GDM1 (cell line): ENCODE results near the gene KCNH8.
A peak's percentile ranks its signal among the peaks of the same experiment; 100 is the strongest.
"Not testable (repeated sequence)": the region's sequence is repeated elsewhere in the genome, so short reads cannot be mapped to it uniquely, and the experiment has no call there.

ENCODE experiments used
- DNase-seq: peaks from one replicate; lab custom pipeline; 2025; lab: John Stamatoyannopoulos, UW

KCNH8 gene

DNA sequence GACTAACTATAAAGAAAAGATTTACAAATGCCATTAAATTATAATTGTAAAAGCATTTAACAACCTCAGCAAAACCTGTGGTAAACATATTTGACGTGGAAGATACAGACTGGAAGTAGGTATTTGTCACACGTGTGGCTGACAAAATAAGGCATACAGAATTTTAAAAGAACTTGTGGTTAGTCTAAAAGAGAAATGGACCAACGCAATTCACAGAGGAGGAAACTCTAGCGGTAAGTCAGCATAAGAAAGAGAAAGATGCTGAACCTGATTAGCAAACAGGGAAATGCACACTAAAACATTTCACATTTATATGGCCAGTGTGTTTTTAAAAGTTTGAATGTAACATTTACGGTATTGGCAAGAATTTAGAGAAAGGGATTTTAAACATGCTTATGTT is 35.3 kb downstream of the KCNH8 start:
- peak; percentile 29 for DNase-seq

DNA sequence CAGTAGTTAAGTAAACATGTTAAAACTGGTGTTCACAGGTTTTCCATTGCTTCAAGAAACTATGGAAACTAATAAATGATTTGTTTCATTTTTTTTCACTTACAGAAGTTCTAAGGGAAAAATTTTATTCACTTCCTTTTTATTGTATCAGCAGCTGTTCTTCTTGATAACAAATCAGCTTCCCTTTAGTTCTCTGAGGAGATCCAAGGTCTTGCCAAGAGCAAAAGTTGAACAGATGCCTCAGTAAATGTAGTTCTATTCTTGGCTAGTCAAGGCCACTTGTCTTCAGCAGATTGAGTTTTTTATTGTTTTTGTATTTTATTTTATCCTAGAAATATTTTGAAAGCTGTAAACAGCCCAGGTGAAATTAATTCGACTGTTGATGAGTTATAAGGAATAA is 41.8 kb downstream of the KCNH8 start:
- peak; percentile 14 for DNase-seq

DNA sequence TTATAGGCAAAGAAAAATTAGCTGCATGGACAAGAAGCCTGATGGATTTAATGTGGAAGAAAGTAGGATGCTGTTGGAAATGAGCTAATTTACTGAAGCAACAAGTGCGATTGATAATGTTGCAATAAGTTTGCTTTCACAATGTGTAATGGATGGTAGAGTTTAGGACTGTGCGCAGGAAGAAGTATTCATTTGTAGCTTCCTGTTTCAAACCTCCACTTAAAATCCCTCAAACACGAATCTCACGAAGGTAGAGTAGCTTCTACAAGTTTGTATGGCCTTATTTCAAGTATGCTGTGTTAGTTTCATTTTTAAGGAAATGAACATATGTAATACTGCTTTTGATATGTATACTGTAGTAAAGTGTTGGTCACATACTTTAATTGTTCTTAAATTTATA is 42.3 kb downstream of the KCNH8 start:
- DNase-seq: no peak

DNA sequence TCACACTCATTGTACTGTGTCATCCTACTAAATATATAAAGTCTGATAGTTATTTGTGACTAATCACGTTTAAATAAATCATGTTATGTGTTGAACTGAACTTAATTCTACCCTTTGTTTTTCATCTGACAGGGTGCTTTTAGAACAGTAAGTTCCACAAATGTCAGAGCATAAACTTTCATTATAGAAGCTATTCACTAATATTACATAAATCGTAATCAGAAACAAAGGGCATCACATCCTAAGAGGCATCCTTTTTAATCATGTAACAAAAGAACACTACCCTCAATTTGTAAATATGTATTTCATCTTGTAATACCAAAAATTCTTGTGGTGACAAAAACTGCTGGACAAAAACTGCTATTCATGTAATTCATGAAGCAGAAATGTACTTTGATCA is 50.8 kb downstream of the KCNH8 start:
- DNase-seq: no peak

DNA sequence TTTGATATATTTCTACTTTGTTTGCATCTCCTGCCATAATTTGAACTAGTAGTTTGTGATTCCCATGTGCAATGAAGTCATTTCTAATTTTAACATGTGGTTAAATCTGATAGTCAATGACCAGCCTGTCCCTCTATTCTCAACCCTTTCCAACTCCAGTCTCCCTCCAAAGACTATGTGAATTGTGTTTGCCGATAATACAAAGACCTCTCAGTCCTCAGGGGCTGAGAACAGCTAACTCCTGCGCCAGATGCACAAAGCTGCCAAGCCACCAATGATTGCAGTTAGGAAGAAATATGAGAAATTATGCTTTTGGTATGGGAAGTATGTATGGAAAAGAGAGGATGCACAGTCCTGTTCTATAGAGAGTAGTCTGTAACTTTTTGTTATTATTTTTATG is 54.0 kb downstream of the KCNH8 start:
- DNase-seq: no peak

DNA sequence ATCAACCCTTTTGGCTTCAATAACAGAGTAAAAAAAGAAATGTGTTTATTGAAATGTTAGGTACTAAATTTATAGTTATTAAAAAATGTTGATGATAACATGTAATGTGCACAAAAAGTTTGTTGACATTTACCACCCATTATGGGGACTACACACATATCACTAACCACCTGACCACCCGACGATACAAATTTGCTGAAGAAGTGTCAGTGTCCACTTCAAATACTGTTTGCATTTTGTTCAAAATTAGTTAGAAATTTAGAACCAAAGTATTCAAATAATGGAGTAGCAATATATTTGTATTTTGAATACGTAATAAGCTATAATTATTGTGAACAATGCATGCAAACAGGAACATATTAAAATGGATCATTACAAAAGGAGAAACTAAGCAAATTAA is 54.4 kb downstream of the KCNH8 start:
- no peak for DNase-seq

DNA sequence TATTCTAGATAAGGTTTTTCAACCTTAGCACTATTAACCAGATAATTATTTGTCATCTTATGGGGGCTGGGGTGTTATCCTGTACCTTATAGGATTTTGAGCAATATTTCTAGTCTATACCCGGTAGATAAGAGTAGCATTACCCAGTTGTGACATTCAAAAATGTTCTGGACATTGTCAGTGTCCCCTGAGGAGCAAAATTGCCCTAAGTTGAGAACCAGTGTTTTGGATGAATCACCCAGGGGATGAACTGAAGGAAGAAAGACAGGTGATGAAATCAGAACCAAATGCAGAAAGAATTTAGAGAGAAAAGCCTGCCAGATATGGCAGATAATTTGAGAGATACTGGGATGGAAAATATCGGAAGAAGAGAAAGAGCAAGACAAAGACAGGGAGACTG is 58.2 kb downstream of the KCNH8 start:
- DNase-seq: no peak

DNA sequence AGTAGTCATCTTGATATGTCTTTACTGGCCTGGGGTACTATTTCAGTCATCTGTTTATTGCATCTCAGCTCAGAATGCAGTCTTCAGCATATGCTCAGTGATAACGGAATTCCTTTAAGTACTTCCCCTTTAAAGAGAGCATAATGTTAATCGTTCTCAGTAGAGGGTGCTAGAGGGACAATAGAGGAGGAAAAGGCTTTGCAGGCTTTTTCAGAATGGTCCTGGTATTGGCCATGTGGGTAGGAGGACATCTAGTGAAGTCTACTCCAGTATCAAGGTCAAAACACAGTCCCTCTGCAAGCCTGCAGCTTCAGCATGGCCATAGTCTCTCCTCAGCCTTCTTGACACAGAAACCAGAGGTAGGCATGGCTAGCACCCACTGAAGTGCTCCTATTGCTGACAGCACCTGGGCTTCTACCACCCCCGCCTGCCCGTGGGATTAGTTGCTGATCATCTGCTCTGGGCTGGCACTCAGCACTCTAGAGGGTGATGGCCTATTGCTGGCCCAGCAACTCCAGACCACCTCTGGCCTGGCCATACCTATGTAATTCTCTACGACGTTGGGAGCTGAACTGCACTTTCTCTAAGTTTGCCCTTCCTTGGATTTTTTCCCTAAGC is 65.4 kb downstream of the KCNH8 start:
- peak; percentile 66 for DNase-seq

DNA sequence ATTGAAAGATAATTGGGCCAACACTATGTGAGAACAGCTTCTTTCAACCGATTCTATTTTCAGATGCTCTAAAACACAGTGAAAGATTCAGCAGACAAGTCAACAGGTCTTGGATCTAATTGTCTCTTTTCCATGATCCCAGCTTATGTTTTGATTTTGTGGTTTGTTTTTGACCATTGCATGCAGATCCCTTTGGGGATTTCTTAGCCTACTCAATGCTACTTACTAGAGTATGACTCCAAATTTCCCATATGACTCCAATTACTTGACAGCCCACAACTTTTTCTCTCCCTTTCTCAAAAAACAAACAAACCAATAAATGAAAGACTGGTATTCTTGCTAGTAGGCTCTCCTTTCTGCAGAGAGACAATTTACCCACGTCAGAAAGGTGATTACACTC is 67.1 kb downstream of the KCNH8 start:
- no peak for DNase-seq

DNA sequence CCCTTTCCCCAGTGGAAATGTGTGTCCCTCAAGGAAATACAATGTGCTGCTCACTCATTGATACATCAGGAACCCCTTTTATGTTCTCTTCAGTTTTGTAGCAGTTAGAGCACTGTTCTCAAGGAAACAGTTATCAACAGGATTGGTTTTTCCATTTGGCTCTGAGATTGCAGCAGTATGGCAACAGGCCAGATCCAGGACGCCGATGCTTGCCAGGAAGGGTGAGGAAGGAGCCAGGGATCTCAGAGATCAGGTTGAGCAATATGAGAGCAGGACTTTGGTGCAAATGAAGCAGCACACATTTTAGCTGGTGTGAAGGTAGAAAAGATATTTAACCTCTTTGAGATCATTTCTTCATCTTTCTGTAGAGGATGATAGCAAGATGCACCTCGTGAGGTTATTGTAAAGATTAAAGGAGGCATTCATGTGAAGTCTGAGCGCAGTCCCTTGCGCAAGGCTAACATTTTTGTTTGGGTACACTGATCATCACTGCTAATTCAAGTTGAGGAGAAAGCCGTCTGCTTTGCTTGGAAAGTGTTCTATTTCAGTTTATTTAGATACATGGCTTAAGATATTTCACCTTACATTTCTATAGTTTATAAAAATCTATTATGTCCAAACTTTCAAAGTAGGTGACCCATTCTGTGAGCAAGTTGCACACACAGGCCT is 68.5 kb downstream of the KCNH8 start:
- DNase-seq: no peak

DNA sequence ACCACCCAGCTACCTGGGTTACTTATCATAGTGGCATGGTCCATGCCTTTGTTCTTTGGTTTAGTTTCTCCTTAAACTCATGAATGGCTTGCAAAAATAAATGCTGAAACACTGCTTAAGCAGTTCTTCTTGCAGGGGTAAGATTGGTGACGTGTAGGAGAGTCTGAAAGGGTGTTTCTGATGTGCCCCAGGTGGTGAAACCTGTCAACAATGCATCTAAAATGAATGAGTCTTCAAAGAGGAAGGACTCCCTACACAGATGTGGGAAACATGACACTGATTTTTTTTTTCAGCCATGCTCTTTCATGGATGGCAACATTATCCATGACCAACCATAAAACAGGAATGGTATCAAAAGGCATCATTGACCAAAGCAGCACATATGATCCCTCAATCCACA is 72.0 kb downstream of the KCNH8 start:
- no peak for DNase-seq

DNA sequence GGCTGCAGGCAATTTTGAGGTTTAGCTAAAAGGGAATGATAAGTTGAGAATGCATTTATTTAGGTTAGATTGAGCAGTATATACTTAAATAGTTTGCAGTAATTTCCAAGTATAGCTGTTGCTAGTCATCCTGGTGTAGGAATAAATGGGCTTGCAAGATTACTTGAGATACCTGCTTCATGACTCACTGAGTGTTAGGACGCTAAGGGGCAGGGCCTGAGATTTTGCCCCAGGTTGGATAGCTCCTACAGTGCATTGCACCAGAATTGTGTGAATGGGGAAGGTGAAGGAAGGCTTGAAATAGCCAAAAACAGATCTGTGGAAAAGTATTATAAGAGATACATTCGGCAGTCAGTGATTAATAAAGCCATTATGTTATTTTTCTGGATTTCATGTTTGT is 72.8 kb downstream of the KCNH8 start:
- DNase-seq: no peak

DNA sequence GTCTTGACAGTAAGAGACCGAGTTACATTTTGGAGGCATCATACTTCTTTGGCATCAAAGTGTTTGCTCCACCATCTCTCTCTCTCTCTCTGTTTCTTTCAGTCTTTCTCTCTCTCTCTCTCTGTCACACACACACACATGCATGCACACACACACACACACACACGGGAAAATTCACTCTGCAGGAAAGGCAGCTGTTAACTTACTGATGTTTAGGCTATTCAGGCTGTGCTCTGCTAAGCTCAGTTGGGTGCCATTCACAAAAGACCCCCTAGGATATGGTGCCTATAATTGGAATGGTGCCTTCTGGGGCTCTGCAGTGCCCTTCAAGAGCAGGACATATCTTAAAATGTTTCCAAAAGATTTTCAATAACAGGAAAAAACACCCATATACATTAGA is 78.2 kb downstream of the KCNH8 start:
- no peak for DNase-seq

DNA sequence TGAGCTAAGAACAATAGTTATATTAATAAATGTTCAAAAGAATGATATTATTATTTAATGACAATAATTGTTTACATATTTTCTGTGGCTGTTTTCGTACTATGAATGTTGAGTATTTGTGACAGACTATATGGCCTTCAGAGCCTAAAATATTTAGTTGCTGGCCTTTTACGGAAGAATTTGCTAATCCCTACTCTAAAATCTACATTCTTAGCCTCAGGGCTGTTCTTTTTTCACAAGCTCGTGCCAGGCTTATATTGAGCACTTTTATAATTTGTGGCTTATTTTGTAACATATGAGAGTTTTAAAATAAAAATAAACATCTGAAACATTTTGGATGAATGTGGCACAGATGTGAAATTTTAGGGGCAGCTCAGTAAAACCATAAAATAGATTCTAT is 79.9 kb downstream of the KCNH8 start:
- no peak for DNase-seq

DNA sequence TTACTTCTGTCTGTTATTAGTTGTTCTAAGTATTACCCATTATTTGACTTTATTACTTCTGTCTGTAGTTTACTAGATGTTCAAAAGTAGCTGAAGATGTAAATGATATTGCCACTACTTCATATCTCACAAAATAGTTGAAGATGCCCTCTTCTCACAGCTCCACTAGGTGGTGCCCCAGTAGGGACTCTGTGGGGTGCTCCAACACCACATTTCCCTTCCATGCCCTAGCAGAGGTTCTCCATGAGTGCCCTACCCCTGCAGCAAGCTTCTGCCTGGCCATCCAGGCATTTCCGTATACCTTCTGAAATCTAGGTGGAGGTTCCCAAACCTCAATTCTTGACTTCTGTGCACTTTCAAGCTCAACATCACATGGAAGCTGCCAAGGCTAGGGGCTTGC is 80.8 kb downstream of the KCNH8 start:
- DNase-seq: no peak

DNA sequence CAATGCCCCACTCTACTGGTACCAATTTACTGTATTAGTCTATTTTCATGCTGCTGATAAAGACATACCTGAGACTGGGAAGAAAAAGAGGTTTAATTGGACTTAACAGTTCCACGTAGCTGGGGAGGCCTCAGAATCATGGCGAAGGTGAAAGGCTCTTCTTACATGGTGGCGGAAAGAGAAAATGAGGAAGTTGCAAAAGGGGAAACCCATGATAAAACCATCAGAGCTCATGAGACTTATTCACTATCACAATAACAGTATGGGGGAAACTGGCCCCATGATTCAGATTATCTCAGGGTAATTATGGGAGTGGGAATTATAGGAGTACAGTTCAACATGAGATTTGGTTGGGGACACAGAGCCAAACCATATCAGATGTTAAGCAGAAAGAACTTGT is 81.6 kb downstream of the KCNH8 start:
- peak; percentile 2 for DNase-seq

DNA sequence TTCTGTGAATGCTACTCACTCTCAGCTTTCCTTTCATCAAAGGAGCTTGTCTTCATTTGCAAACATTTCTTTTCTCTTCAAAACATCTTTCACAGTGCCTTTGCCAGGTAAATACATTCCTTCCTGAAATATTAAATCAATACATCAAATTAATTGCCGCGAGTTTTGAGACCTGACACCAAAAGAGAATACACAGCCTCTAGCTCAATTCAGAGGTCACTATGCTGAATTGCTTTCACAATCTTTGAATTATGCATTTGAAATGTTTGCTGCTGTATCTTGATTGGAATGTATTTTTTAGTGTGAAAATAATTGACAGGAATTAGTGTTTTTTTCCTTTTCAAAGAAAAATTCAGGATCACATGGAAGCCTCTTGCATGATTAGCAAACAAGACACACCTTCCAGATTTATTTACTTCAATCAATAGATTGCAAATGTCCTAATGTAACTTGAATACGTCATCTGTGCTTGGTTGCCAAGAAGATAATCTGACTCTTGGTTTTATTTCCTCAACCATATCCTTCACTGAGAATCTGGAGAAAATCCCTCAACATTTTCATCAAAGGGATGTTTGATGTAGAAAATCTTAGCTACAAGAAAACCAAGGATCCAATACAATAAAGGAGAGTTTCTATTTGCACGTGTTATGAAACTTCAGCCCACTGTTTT is 83.6 kb downstream of the KCNH8 start:
- DNase-seq: no peak

DNA sequence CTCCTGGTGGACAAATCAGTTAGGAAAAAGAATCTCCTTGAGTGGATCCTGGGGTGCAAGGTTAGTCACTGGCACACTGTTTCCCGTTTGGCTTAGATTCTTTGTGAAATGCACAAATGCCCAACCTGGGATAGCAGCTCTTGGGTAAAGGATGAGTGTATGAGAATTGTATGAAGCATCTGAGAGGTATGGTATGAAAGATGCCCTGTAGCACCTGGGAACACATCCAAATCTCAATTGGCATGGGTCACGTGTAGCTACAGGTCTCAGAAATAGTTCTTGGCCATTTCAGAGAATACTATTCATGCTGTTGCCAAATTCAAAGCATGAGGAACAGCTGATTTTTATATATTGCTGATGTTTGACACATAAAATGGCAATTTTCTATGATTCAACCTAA is 84.3 kb downstream of the KCNH8 start:
- DNase-seq: no peak

DNA sequence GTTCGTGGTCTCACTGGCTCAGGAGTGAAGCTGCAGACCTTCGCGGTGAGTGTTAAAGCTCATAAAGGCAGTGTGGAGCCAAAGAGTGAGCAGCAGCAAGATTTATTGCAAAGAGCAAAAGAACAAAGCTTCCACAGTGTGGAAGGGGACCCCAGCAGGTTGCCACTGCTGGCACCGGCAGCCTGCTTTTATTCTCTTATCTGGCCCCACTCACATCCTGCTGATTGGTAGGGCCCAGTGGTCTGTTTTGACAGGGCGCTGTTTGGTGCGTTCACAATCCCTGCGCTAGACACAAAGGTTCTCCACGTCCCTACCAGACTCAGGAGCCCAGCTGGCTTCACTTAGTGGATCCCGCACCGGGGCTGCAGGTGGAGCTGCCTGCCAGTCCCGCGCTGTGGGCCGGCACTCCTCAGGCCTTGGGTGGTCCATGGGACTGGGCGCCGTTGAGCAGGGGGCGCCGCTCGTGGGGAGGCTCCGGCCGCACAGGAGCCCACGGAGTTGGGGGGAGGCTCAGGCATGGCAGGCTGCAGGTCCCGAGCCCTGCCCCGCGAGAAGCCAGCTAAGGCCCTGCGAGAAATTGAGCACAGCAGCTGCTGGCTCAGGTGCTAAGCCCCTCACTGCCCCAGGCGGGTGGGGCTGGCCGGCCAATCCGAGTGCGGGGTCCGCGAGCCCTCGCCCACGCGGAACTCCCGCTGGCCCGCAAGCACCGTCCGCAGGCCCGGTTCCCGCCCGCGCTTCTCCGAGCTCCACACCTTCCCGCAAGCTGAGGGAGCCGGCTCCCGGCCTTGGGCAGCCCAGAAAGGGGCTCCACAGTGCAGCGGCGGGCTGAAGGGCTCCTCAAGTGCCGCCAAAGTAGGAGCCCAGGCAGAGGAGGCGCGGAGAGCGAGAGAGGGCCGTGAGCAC is 85.8 kb downstream of the KCNH8 start:
- DNase-seq: not testable (repeated sequence)

DNA sequence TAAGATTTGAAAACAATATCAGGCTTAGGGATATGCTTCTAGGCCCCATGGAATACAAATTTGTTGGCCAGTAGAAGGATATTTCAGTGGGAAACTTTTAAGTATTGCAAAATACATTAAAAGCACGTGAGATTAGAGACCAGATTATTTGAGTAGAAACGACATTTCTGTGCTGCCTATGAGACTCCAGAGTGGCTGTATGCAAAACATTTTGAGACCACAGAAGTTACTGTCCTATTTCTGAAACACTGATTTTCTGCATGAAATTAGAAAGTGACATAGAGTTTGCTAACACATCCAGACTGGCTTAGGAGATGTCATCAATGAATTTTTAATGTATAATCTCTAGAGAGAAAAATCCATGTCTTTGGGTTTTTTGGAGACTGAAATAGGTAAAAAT is 99.8 kb downstream of the KCNH8 start:
- DNase-seq: no peak

DNA sequence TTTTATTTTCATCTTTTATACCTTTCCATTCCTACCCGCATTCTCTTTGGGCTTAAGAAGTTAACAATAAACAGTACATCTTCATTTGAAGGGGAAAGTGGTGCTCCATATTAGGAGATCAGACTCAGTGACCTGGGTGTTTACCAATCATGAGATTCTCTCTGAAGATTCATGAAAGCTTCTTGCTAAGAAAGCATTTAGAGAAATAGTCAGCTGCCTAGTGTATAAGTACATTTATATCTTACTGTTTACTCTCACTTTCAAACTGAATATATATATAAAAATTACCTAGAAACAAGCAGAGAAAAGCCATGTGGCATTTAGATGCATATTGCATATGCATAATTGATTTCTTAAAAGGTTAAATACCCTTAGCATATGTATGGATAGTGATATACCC is 100.5 kb downstream of the KCNH8 start:
- no peak for DNase-seq

DNA sequence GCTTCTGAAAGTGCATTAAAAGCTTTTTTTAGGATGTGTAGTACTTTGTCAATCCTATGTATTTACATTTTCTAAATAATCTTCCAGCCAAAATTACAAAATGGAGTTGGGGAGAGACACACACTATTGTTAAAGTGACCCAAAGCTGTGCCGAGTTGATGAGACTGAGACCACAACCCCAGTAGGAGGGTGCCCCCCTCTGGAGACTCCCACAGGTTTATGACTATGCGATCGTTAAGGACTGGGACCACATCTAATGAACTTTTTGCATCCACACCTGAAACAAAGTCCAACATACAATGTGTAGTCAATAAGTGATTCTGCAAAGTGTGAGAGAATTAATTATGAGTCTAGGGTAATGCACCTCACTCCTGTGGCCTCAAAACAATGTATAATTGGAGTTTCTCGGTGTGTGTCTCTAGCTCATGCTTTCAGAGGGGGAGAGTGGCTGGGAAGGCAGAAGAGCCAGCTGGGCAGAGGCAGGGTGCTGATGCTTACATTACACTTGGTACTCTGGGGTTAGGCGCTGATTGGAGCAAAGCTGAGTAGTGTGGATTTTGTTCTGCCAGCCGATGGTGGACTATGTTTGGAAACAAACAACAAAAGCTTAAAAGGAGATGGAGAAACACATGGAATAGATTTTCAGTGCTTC is 102.8 kb downstream of the KCNH8 start:
- DNase-seq: no peak
